Skeletal muscle satellite cell (primary cell): ENCODE results near the gene CFAP92. TPM values are rescaled to one million over a fixed set of nuclear protein-coding genes. Genes with fewer than 3 reads are reported as not detected.

Experiments
- H3K27me3 ChIP-seq: 2 replicates; pipeline ENCODE4 v1.7.0; 2013; ENCODE audit warnings: low read length; ENCODE audit not compliant: control insufficient read depth, insufficient read depth
- H3K36me3 ChIP-seq: 2 replicates; pipeline ENCODE4 v1.7.0; 2013; ENCODE audit warnings: mild to moderate bottlenecking, control low read depth, low read length; ENCODE audit not compliant: insufficient read depth
- H3K4me1 ChIP-seq: 2 replicates; pipeline ENCODE4 v1.7.0; 2013; ENCODE audit warnings: low read length; ENCODE audit not compliant: control insufficient read depth, insufficient read depth
- H3K4me2 ChIP-seq: 2 replicates; pipeline ENCODE4 v1.7.0; 2013; ENCODE audit warnings: mild to moderate bottlenecking, low read length
- H3K4me3 ChIP-seq: 2 replicates; pipeline ENCODE4 v1.7.0; 2013; ENCODE audit warnings: low read length
- H3K9ac ChIP-seq: 2 replicates; pipeline ENCODE4 v1.7.0; 2013; ENCODE audit warnings: mild to moderate bottlenecking, low read depth, low read length, moderate library complexity
- H3K9me3 ChIP-seq: replicated peaks from 2 replicates; pipeline ENCODE4 v1.7.0; 2013; ENCODE audit warnings: mild to moderate bottlenecking, control low read depth, low read length
- small RNA-seq: library from RNA; depleted of rRNA; stranded (forward); fragments of <200 nt; gene quantifications from one replicate; pipeline ENCODE3, GENCODE V24; 2012

The CFAP92 gene

GRCh38 chr3:128863560-128863959 lies 130.3 kb downstream of the CFAP92 start:
- no peak overlapping the region for H3K9ac ChIP-seq
- H3K36me3 ChIP-seq, result no peaks in the 10 kb centered on the region
- no peak overlapping the region for H3K4me3 ChIP-seq
- H3K4me1 ChIP-seq, result peaks cover 9% of the 10 kb centered on the region
- H3K27me3 ChIP-seq, result no peaks in the 10 kb centered on the region
- peaks cover 18% of the 10 kb centered on the region for H3K9me3 ChIP-seq
- no peak overlapping the region for H3K4me2 ChIP-seq

GRCh38 chr3:128861491-128861890 lies 132.4 kb downstream of the CFAP92 start:
- H3K36me3 ChIP-seq, result no peaks in the 10 kb centered on the region
- no peak overlapping the region for H3K4me2 ChIP-seq
- H3K27me3 ChIP-seq, result no peaks in the 10 kb centered on the region
- peaks cover 18% of the 10 kb centered on the region for H3K9me3 ChIP-seq
- peaks cover 9% of the 10 kb centered on the region for H3K4me1 ChIP-seq
- H3K9ac ChIP-seq, result no peak overlapping the region
- no peak overlapping the region for H3K4me3 ChIP-seq

Small RNA genes within 50 kb of the gene (small RNA-seq; reads per million reads assigned to genes)
- not detected for gene AC112484.4
